ENCODE results near the gene AVPR1B. TPM values are rescaled to one million over a fixed set of nuclear protein-coding genes. Genes with fewer than 3 reads are reported as not detected.

AVPR1B gene
- polyA plus RNA-seq, 12 donors: 0.19 to 0.59 (median 0.34) TPM; not detected in 2

Other genes starting within 250 kb of the AVPR1B start
- under 1 TPM in 6 of 12 donors, not detected in 6; 0.05 to 0.27 (median 0.09) TPM for gene SLC26A9, start 173.9 kb downstream of the AVPR1B start, polyA plus RNA-seq (ENCODE audit: insufficient read length in 12 of 12)
- 10 to 100 TPM in 5 of 12 donors, 1 to 10 TPM in 6, not detected in 1; 8.7 to 19.4 (median 10.0) TPM for gene RAB7B, start 114.0 kb downstream of the AVPR1B start, polyA plus RNA-seq (ENCODE audit: insufficient read length in 12 of 12)
- under 1 TPM in 10 of 12 donors, not detected in 2; 0.07 to 0.98 (median 0.26) TPM for gene CTSE, start 93.5 kb downstream of the AVPR1B start, polyA plus RNA-seq (ENCODE audit: insufficient read length in 12 of 12)
- 1 to 10 TPM in 3 of 12 donors, under 1 TPM in 6, not detected in 3; 0.26 to 3.7 (median 0.51) TPM for gene RHEX, start 64.2 kb downstream of the AVPR1B start, polyA plus RNA-seq (ENCODE audit: insufficient read length in 12 of 12)
- 1 to 10 TPM in 10 of 12 donors, not detected in 2; 3.1 to 5.4 (median 4.5) TPM for gene FAM72A, start 85.5 kb upstream of the AVPR1B start, polyA plus RNA-seq (ENCODE audit: insufficient read length in 12 of 12)
- gene SRGAP2, start 86.2 kb upstream of the AVPR1B start, polyA plus RNA-seq (ENCODE audit: insufficient read length in 12 of 12): 10 to 100 TPM in 11 of 12 donors, not detected in 1; 58.8 to 88.3 (median 76.3) TPM

All from muscle of arm (tissue), 12 donors.